Endothelial cell of umbilical vein (primary cell): Measurements from ENCODE around the gene PDCD1LG2. TPM values are rescaled to one million over a fixed set of nuclear protein-coding genes. Genes with fewer than 3 reads are reported as not detected.

Source experiments
- BruUV-seq: library from RNA; stranded (reverse); fragments of 400-500 nt; replicated peaks from 2 replicates; lab custom pipeline; 2021; lab: Mats Ljungman, UMichigan
- CTCF ChIA-PET: fragments of 300-600, 350-600 bp; sonication (Branson Sonifier 250); formaldehyde crosslinking; loops from one replicate; lab custom pipeline; 2021; ENCODE audit warnings: antibody characterized with exemption, inconsistent platforms; lab: Charles Lee
- POLR2A ChIA-PET: fragments of 300-600, 350-600 bp; sonication (Branson Sonifier 250); formaldehyde crosslinking; loops from one replicate; lab custom pipeline; 2021; ENCODE audit warnings: antibody characterized with exemption, inconsistent platforms; lab: Charles Lee
- DNase-seq: peaks from one replicate; pipeline ENCODE4 v3.0.0-alpha.2; 2011; ENCODE audit warnings: low read depth, low spot score
- FAIRE-seq: peaks from 2 replicates; lab custom pipeline; 2011; peaks lifted over from hg19 to GRCh38; lab: Jason Lieb, UNC
- H2AFZ ChIP-seq: 2 replicates; pipeline ENCODE4 v1.6.0; 2012; ENCODE audit warnings: low read depth, low read length, control low read depth, inconsistent platforms
- H3K27ac ChIP-seq: 2 replicates; pipeline ENCODE4 v1.5.1; 2011; ENCODE audit warnings: low read depth, mild to moderate bottlenecking, control low read depth, low read length, moderate library complexity; ENCODE audit not compliant: insufficient read depth
- H3K27me3 ChIP-seq, 2 experiments: 2 replicates each; pipeline versions ENCODE4 v1.6.0 to v1.6.1; 2011; ENCODE audit warnings: low read length in 2 of 2, mixed read lengths in 1 of 2; ENCODE audit not compliant: control insufficient read depth in 2 of 2, insufficient read depth in 2 of 2
- H3K36me3 ChIP-seq, 2 experiments: 2 replicates in 1 of 2; 3 replicates in 1 of 2; pipeline ENCODE4 v1.5.1; 2011; ENCODE audit warnings: low read length in 2 of 2, mild to moderate bottlenecking in 1 of 2, moderate library complexity in 1 of 2; ENCODE audit not compliant: control insufficient read depth in 2 of 2, insufficient read depth in 2 of 2; ENCODE audit errors: extremely low read depth in 1 of 2
- H3K4me1 ChIP-seq: 3 replicates; pipeline ENCODE4 v1.5.1; 2011; ENCODE audit warnings: mild to moderate bottlenecking, low read length; ENCODE audit not compliant: control insufficient read depth, insufficient read depth; ENCODE audit errors: extremely low read depth
- H3K4me2 ChIP-seq: 2 replicates; pipeline ENCODE4 v1.6.1; 2011; ENCODE audit warnings: low read length, control low read depth, mixed read lengths; ENCODE audit not compliant: insufficient read depth
- H3K4me3 ChIP-seq, 3 experiments: fragments of 200-600 bp in 1 of 3; sonication (generic), shearing (Covaris generic) in 1 of 3; replicated peaks in 1 of 3; 2 replicates each; pipeline ENCODE4 v1.5.1; 2011 to 2016; ENCODE audit warnings: control low read depth in 3 of 3, low read length in 3 of 3, mild to moderate bottlenecking in 2 of 3, inconsistent platforms in 1 of 3, low read depth in 1 of 3, moderate library complexity in 1 of 3; ENCODE audit not compliant: insufficient read depth in 1 of 3
- H3K79me2 ChIP-seq: 2 replicates; pipeline ENCODE4 v1.6.0; 2012; ENCODE audit warnings: low read length, inconsistent platforms; ENCODE audit not compliant: control insufficient read depth, insufficient read depth
- H3K9ac ChIP-seq: replicated peaks from 2 replicates; pipeline ENCODE3; 2011; ENCODE audit warnings: low read length, control low read depth; ENCODE audit not compliant: insufficient read depth; ENCODE audit errors: extremely low read depth
- H3K9me1 ChIP-seq: replicated peaks from 3 replicates; pipeline ENCODE4 v1.6.0; 2011; ENCODE audit warnings: mild to moderate bottlenecking, low read length; ENCODE audit not compliant: control insufficient read depth, insufficient read depth; ENCODE audit errors: extremely low read depth
- H3K9me3 ChIP-seq: replicated peaks from 2 replicates; pipeline ENCODE4 v1.5.1; 2012; ENCODE audit warnings: low read length, inconsistent platforms; ENCODE audit not compliant: control insufficient read depth, insufficient read depth
- H4K20me1 ChIP-seq: replicated peaks from 2 replicates; pipeline ENCODE3; 2011; ENCODE audit warnings: mild to moderate bottlenecking, low read length; ENCODE audit not compliant: control insufficient read depth, insufficient read depth; ENCODE audit errors: extremely low read depth
- CTCF ChIP-seq, 2 donors: IDR thresholded peaks; 1 replicate in 1 of 2; 2 replicates in 1 of 2; pipeline ENCODE4 v1.5.1; 2011; ENCODE audit warnings: low read length in 2 of 2, mild to moderate bottlenecking in 2 of 2, moderate library complexity in 2 of 2, control low read depth in 1 of 2, inconsistent platforms in 1 of 2, low read depth in 1 of 2; ENCODE audit not compliant: insufficient read depth in 1 of 2; ENCODE audit errors: extremely low read depth in 1 of 2
- EZH2 ChIP-seq: IDR thresholded peaks from 2 replicates; pipeline ENCODE4 v1.6.1; 2012; ENCODE audit warnings: borderline replicate concordance, low read depth, mild to moderate bottlenecking, moderate library complexity, low read length, inconsistent platforms; ENCODE audit not compliant: severe bottlenecking
- FOS ChIP-seq: IDR thresholded peaks from 2 replicates; pipeline ENCODE4 v1.6.1; 2011; ENCODE audit warnings: mild to moderate bottlenecking, low read length, moderate library complexity, borderline replicate concordance; ENCODE audit not compliant: insufficient read depth
- GATA2 ChIP-seq: IDR thresholded peaks from 2 replicates; pipeline ENCODE4 v1.7.0; 2011; ENCODE audit warnings: low read depth, mild to moderate bottlenecking, moderate library complexity, mixed read lengths, low read length; ENCODE audit not compliant: insufficient read length, insufficient read depth
- JUN ChIP-seq: IDR thresholded peaks from 2 replicates; pipeline ENCODE4 v1.6.1; 2011; ENCODE audit warnings: borderline replicate concordance, low read depth; ENCODE audit not compliant: insufficient read length, insufficient read depth
- MAX ChIP-seq: IDR thresholded peaks from 2 replicates; pipeline ENCODE4 v1.6.1; 2011; ENCODE audit not compliant: insufficient read depth, insufficient read length
- MYC ChIP-seq: IDR thresholded peaks from one replicate; pipeline ENCODE4 v1.6.1; 2011; ENCODE audit warnings: mild to moderate bottlenecking, low read depth, low read length
- POLR2A ChIP-seq: IDR thresholded peaks from 2 replicates; pipeline ENCODE4 v1.6.1; 2012; ENCODE audit warnings: low read depth, mild to moderate bottlenecking, control low read depth, low read length
- POLR2AphosphoS5 ChIP-seq: IDR thresholded peaks from 2 replicates; pipeline ENCODE4 v1.6.1; 2012; ENCODE audit warnings: low read depth, mild to moderate bottlenecking, control low read depth, low read length, moderate library complexity; ENCODE audit not compliant: insufficient read depth
- dilution Hi-C: fragments of 300-500 bp; cut with MboI; formaldehyde crosslinking; loops from one replicate; pipeline ENCODE4 v1.15.0; 2019; ENCODE audit warnings: low sequenced_read_pairs; ENCODE audit not compliant: extremely low pct_ligation_motif_present
- intact Hi-C: fragments of 100-400 bp; cut with micrococcal nuclease; formaldehyde crosslinking; loops from one replicate; pipeline ENCODE4 v1.10.0; 2022
- polyA plus RNA-seq, 4 experiments: library from polyadenylated mRNA; depleted of rRNA in 3 of 4; stranded (reverse) in 3 of 4; unstranded in 1 of 4; fragments of >200 nt; gene quantifications; 2 replicates each; pipeline versions ENCODE4 v1.2.1 to v1.2.3, GENCODE V29; 2011 to 2012; ENCODE audit warnings: missing spikeins in 1 of 4
- total RNA-seq: library from RNA; stranded (reverse); gene quantifications from 2 replicates; pipeline ENCODE4 v1.2.3, GENCODE V29; 2021

PDCD1LG2 gene
- total and polyA plus RNA-seq, 2 donors (not counting 3 experiments of a cell fraction or from before 2014, with no cell fraction given): 7.9 to 9.5 TPM

DNA sequence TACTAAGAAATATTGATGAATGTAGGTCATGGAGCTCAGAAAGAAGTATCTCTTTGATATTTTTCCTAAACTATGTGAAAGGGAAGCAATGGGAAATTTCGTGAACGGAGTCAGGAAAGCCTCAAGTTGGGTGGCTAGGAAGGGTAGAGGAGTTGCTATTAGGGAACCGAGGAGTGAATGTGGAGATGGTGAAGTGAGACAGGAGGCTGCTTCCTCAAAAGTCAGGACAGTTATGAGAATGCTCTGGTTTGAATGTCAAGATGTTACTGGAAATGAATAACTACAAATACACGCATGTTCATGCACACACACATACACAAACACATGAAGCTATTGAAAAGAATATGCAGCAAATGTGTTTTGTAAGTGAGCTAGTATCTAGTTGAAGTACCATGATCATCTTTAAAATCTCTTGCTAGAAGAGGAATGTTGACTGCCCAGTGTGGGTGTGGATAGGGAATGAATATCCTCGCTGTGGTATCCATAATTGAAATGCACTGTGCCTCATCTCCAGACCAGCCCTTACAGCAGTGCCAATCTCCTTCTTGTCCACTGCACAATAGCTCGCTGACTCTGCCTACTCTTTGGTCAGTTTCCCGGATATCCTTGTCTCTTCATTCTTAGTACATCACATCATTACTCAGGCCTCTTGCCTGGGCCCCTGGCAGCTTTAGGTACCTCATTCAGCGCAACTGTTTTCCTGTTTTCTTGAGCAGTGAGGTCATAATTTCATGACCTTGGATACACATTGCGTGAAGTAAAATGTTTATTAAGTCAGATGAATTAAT lies 21.9 kb upstream of the PDCD1LG2 start:
- no peaks in the 10 kb centered on the region for H3K9me1 ChIP-seq
- peaks cover 33% of the 10 kb centered on the region for H3K4me1 ChIP-seq
- peak overlapping the region; percentile 1 for H2AFZ ChIP-seq
- ChIA-PET CTCF (interaction anchor here (0.6 to 2.8 kb wide), 9 partner anchors 12 to 302 kb away, joined by 3 to 19 read pairs (median 5); partner anchors contain the start of genes CD274 and PDCD1LG2), POLR2A (interaction anchor here (1.5 to 2.7 kb wide), 3 partner anchors 11 to 38 kb away, joined by 6 to 18 read pairs (median 15); partner anchors contain the start of genes CD274 and PDCD1LG2)
- BruUV-seq: TSS peak; percentile 99
- intact Hi-C loops: loop anchor here (1.0 to 2.0 kb wide), 3 partner anchors 12 to 38 kb away; partner anchors contain the start of gene CD274
- peak overlapping the region; percentile 74 for H3K27ac ChIP-seq
- DNase-seq: peak; percentile 88
- H3K4me3 ChIP-seq: no peak overlapping the region
- no peaks in the 10 kb centered on the region for H3K36me3 ChIP-seq
- dilution Hi-C loops: no loop called here
- peak overlapping the region; percentile 62 for H3K4me2 ChIP-seq
- H4K20me1 ChIP-seq: no peaks in the 10 kb centered on the region
- no peaks in the 10 kb centered on the region for H3K9me3 ChIP-seq
- TF ChIP-seq FOS: peak; percentile 86
- no peak for TF ChIP-seq CTCF (IDR thresholded peaks at IDR 0.05; ENCODE audit: extremely low read depth in 1 of 2, insufficient read depth in 1 of 2, low read depth in 1 of 2, low read length in 2 of 2)
- no peak for TF ChIP-seq MAX
- TF ChIP-seq GATA2: peak; percentile 71
- TF ChIP-seq EZH2: no peak
- TF ChIP-seq POLR2A: peak; percentile 69
- peak; percentile 78 for TF ChIP-seq POLR2AphosphoS5
- TF ChIP-seq MYC: no peak
- peak; percentile 91 for TF ChIP-seq JUN
- peak overlapping the region; percentile 59 for H3K9ac ChIP-seq
- H3K27me3 ChIP-seq: no peaks in the 10 kb centered on the region
- FAIRE-seq: peak; percentile 87
- H3K79me2 ChIP-seq: no peaks in the 10 kb centered on the region
